ENCODE data around the gene AKR1C3. TPM values are rescaled to one million over a fixed set of nuclear protein-coding genes. Genes with fewer than 3 reads are reported as not detected.
"Not testable (repeated sequence)": the region's sequence is repeated elsewhere in the genome, so short reads cannot be mapped to it uniquely, and the experiment has no call there.

AKR1C3 gene
- total RNA-seq, 4 donors from 2014 or later, result 6.0 to 35.6 (median 16.7) TPM

DNA sequence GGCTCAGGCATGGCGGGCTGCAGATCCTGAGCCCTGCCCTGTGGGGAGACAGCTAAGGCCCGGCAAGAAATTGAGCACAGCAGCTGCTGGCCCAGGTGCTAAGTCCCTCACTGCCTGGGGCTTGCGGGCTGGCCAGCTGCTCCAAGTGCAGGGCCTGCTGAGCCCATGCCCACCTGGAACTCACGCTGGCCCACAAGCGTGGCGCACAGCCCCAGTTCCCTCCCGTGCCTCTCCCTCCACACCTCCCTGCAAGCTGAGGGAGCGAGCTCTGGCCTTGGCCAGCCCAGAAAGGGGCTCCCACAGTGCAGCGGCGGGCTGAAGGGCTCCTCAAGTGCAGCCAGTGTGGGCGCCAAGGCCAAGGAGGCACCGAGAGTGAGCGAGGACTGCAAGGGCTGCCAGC, 33.4 kb upstream of the AKR1C3 start:
- H3K36me3 ChIP-seq; H3K9me3 ChIP-seq; DNase-seq; H3K4me1 ChIP-seq; H3K27me3 ChIP-seq; H3K27ac ChIP-seq; H3K4me3 ChIP-seq; intact Hi-C loops (cut with DNase I; ENCODE audit: low total_unique reads): not testable (repeated sequence)

DNA sequence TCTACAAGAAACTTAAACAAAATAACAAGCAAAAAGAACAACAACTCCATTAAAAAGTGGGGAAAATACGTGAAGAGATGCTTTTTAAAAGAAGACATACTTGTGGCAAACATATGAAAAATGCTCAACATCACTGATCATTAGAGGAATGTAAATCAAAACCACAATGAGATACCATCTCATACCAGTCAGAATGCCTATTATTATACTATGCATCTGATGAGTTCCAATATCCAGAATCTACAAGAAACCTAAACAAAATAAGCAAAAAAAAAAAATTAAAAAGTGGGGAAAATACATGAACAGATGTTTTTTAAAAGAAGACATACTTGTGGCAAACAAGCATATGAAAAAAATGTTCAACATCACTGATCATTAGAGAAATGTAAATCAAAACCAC, 29.6 kb upstream of the AKR1C3 start:
- H3K4me3 ChIP-seq, result no peak overlapping the region
- intact Hi-C loops (cut with DNase I; ENCODE audit: low total_unique reads), result no loop called here
- no peak overlapping the region for H3K27ac ChIP-seq
- no peak for DNase-seq
- no peaks in the 10 kb centered on the region for H3K4me1 ChIP-seq
- no peaks in the 10 kb centered on the region for H3K9me3 ChIP-seq
- no peaks in the 10 kb centered on the region for H3K36me3 ChIP-seq
- H3K27me3 ChIP-seq, result no peaks in the 10 kb centered on the region
- TF ChIP-seq, protein P1, sequence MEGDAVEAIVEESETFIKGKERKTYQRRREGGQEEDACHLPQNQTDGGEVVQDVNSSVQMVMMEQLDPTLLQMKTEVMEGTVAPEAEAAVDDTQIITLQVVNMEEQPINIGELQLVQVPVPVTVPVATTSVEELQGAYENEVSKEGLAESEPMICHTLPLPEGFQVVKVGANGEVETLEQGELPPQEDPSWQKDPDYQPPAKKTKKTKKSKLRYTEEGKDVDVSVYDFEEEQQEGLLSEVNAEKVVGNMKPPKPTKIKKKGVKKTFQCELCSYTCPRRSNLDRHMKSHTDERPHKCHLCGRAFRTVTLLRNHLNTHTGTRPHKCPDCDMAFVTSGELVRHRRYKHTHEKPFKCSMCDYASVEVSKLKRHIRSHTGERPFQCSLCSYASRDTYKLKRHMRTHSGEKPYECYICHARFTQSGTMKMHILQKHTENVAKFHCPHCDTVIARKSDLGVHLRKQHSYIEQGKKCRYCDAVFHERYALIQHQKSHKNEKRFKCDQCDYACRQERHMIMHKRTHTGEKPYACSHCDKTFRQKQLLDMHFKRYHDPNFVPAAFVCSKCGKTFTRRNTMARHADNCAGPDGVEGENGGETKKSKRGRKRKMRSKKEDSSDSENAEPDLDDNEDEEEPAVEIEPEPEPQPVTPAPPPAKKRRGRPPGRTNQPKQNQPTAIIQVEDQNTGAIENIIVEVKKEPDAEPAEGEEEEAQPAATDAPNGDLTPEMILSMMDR (IDR thresholded peaks at IDR 0.05), result no peak
- TF ChIP-seq POLR2A (IDR thresholded peaks at IDR 0.05), result no peak

DNA sequence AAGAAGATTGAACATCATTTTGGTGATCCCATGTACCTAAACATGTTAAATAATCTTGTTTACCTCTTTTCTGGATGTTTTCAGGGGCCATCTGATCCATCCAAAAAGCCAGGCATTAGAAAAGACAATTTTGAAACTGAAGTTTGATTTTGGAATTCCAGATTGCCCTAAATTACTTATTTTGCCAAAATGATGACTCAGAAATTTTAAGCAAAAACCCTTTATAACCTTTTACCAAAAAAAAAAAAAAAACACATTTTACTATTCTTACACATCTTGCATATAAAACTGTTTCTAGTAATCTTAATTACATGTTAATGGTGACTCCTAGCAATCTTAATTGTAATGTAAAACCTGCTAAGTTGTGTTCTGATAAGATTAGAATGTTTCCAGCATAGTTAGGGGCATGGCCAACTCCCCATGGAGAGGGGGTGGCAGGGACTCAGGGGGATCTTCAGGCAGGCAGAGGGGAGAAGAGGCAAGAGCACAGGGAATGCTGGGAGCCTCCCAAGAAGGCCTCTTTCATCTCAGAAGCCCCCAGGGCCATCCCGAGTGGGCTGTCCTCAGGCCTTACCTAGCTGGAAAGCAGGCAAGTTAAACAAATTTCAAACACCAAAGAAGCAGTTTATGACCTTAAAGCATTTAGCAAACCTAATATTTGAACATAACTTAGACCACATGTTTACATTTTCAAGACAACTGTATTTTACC, 25.8 kb upstream of the AKR1C3 start:
- no peaks in the 10 kb centered on the region for H3K36me3 ChIP-seq
- no peaks in the 10 kb centered on the region for H3K9me3 ChIP-seq
- intact Hi-C loops (cut with DNase I; ENCODE audit: low total_unique reads), result no loop called here
- no peak overlapping the region for H3K27ac ChIP-seq
- TF ChIP-seq, protein P1 (IDR thresholded peaks at IDR 0.05), result no peak
- no peak for TF ChIP-seq POLR2A (IDR thresholded peaks at IDR 0.05)
- peaks cover 6 to 8% of the 10 kb centered on the region in 2 donors for H3K4me1 ChIP-seq
- no peak for DNase-seq
- H3K27me3 ChIP-seq, result no peaks in the 10 kb centered on the region
- H3K4me3 ChIP-seq, result no peak overlapping the region

DNA sequence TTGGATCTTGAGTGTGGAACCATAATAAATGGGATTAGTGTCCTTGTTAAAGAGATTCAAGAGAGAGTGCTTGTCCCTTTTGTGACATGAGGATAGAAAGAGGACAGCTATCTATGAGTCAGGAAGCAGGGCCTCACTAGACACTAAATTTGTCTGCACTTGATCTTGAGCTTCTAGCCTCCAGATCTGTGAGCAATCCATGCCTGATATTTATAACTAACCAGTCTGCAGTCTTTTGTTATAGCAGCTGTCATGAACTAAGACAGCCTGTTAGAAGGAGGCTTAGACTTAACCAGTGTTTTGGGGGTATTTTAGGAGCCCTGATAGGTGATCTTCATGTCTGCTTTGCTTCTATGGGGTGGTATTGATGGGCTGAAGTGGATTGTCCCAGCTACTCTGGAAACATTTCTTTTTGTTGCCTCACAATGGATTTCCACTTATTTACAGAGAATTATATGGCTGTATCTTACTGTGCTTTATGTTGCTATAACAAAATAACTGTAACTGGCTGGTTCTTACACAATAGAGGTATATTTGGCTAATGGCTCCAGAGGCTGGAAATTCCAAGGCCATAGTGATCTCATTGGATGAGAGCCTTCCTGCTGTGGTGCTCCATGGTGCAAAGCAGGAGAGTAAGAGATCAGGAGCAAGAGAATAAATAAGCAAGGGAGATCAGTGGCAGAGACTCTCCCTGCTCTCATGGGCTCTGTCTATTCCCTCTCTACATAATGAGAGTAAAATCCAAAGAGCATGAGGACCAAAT, 23.4 kb upstream of the AKR1C3 start:
- TF ChIP-seq POLR2A (IDR thresholded peaks at IDR 0.05), result no peak
- TF ChIP-seq, protein P1 (IDR thresholded peaks at IDR 0.05), result no peak
- H3K36me3 ChIP-seq, result no peaks in the 10 kb centered on the region
- H3K9me3 ChIP-seq, result no peaks in the 10 kb centered on the region
- peaks cover 6 to 8% of the 10 kb centered on the region in 2 donors for H3K4me1 ChIP-seq
- intact Hi-C loops (cut with DNase I; ENCODE audit: low total_unique reads), result no loop called here
- H3K27ac ChIP-seq, result peak overlapping the region; percentile 77 to 89
- H3K27me3 ChIP-seq, result no peaks in the 10 kb centered on the region
- no peak for DNase-seq
- no peak overlapping the region for H3K4me3 ChIP-seq

DNA sequence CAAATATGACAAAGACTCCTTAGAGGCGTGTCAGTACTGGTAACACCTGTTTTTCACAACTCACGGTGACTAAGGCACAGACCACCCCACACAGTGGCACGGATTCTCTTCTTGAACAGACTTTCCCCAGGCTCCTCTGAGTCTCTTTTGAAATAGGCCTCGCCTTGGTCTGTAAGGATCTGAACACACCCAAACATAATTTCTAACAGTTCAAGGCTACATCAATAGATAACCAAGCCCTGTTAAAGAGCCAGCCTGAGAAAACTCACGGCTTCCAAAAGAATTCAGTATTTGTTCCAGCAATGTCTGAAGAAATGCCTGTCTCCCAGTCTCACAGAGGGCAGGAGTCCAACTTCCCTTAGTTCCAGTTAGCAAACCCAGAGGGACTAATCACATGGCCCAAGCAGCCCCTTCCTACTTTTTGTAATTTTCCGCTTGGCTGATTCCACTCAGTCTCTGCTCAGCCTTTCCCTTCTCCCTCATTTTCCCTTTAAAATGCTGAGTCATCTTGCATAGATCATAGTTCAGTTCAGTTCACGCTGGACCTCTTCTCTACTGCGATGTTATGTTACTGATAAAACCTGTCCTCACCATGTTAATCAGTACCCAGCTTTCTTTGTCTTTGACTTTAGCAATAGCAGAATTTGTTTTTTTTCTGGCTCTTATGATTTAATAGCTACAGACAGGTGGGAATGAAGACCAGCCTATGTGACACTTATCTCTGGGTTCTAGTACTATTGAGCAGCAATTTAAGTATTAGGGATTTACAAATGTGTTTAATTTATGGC, 22.6 kb upstream of the AKR1C3 start:
- TF ChIP-seq, protein P1 (IDR thresholded peaks at IDR 0.05), result peak in 1 of 4 experiments; percentile 1
- no peak for TF ChIP-seq POLR2A (IDR thresholded peaks at IDR 0.05)
- Histone ChIP-seq H3K4me3 (no peak overlapping the region), H3K27me3 (no peaks in the 10 kb centered on the region), H3K27ac (peak overlapping the region; percentile 77 to 89), H3K36me3 (no peaks in the 10 kb centered on the region), H3K4me1 (peaks cover 6 to 8% of the 10 kb centered on the region in 2 donors), H3K9me3 (no peaks in the 10 kb centered on the region)
- peak; percentile 69 to 75 for DNase-seq
- intact Hi-C loops (cut with DNase I; ENCODE audit: low total_unique reads), result no loop called here
